ENCODE data around the gene CGN. TPM values are rescaled to one million over a fixed set of nuclear protein-coding genes. Genes with fewer than 3 reads are reported as not detected.

Gene CGN
- total and polyA plus RNA-seq, 2 donors (not counting 3 experiments of a cell fraction or from before 2014, with no cell fraction given), result 0.32 to 0.73 TPM

DNA sequence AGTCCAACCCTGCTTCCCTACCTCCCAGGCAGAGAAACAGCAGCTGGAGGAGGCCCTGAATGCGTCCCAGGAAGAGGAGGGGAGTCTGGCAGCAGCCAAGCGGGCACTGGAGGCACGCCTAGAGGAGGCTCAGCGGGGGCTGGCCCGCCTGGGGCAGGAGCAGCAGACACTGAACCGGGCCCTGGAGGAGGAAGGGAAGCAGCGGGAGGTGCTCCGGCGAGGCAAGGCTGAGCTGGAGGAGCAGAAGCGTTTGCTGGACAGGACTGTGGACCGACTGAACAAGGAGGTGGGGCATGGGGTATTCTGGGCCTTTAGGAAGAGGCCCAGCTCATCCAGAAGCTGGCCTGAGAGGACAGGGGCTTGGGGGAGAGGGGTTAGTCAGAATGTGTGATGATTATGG is 19.3 kb downstream of the CGN start:
- Histone ChIP-seq H3K27ac (ENCODE audit: insufficient read depth, low read depth, low read length) (no peak overlapping the region), H3K4me2 (ENCODE audit: insufficient read depth, low read length) (no peak overlapping the region), H3K9me3 (replicated peaks; ENCODE audit: control insufficient read depth, insufficient read depth, low read length) (no peaks in the 10 kb centered on the region), H2AFZ (ENCODE audit: low read depth, low read length) (no peak overlapping the region), H3K36me3 (ENCODE audit: control insufficient read depth in 2 of 2, extremely low read depth in 1 of 2, insufficient read depth in 2 of 2, low read length in 2 of 2) (no peaks in the 10 kb centered on the region), H3K79me2 (ENCODE audit: control insufficient read depth, insufficient read depth, low read length) (no peaks in the 10 kb centered on the region), H3K4me3 (replicated peaks in 1 of 3; ENCODE audit: insufficient read depth in 1 of 3, low read depth in 1 of 3, low read length in 3 of 3) (no peak overlapping the region), H4K20me1 (replicated peaks; ENCODE audit: control insufficient read depth, extremely low read depth, insufficient read depth, low read length) (no peaks in the 10 kb centered on the region), H3K9me1 (replicated peaks; ENCODE audit: control insufficient read depth, extremely low read depth, insufficient read depth, low read length) (no peaks in the 10 kb centered on the region), H3K27me3 (ENCODE audit: control insufficient read depth in 2 of 2, insufficient read depth in 2 of 2, low read length in 2 of 2) (no peaks in the 10 kb centered on the region), H3K4me1 (ENCODE audit: control insufficient read depth, extremely low read depth, insufficient read depth, low read length) (no peaks in the 10 kb centered on the region), H3K9ac (replicated peaks; ENCODE audit: extremely low read depth, insufficient read depth, low read length) (no peak overlapping the region)
- dilution Hi-C loops (cut with MboI; ENCODE audit: extremely low pct_ligation_motif_present, low sequenced_read_pairs) (no loop called here), intact Hi-C loops (cut with micrococcal nuclease) (loop anchor here (10.0 kb wide), 1 partner anchor 484 kb away; no protein-coding TSS in a partner anchor)
- POLR2A ChIA-PET, result no interaction called here
- TF ChIP-seq, protein P1, sequence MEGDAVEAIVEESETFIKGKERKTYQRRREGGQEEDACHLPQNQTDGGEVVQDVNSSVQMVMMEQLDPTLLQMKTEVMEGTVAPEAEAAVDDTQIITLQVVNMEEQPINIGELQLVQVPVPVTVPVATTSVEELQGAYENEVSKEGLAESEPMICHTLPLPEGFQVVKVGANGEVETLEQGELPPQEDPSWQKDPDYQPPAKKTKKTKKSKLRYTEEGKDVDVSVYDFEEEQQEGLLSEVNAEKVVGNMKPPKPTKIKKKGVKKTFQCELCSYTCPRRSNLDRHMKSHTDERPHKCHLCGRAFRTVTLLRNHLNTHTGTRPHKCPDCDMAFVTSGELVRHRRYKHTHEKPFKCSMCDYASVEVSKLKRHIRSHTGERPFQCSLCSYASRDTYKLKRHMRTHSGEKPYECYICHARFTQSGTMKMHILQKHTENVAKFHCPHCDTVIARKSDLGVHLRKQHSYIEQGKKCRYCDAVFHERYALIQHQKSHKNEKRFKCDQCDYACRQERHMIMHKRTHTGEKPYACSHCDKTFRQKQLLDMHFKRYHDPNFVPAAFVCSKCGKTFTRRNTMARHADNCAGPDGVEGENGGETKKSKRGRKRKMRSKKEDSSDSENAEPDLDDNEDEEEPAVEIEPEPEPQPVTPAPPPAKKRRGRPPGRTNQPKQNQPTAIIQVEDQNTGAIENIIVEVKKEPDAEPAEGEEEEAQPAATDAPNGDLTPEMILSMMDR (IDR thresholded peaks at IDR 0.05; ENCODE audit: extremely low read depth in 1 of 2, insufficient read depth in 1 of 2, low read depth in 1 of 2, low read length in 2 of 2), result no peak
- no peak for TF ChIP-seq JUN (IDR thresholded peaks at IDR 0.05; ENCODE audit: borderline replicate concordance, insufficient read depth, insufficient read length, low read depth)
- TF ChIP-seq, protein P2, sequence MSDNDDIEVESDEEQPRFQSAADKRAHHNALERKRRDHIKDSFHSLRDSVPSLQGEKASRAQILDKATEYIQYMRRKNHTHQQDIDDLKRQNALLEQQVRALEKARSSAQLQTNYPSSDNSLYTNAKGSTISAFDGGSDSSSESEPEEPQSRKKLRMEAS (IDR thresholded peaks at IDR 0.05; ENCODE audit: insufficient read depth, insufficient read length), result no peak
- TF ChIP-seq EZH2 (IDR thresholded peaks at IDR 0.05; ENCODE audit: borderline replicate concordance, low read depth, low read length, severe bottlenecking), result no peak
- TF ChIP-seq POLR2AphosphoS5 (IDR thresholded peaks at IDR 0.05; ENCODE audit: insufficient read depth, low read depth, low read length), result no peak
- no peak for TF ChIP-seq GATA2 (IDR thresholded peaks at IDR 0.05; ENCODE audit: insufficient read depth, insufficient read length, low read depth, low read length)
- TF ChIP-seq POLR2A (IDR thresholded peaks at IDR 0.05; ENCODE audit: low read depth, low read length), result no peak
- no peak for TF ChIP-seq FOS (IDR thresholded peaks at IDR 0.05; ENCODE audit: borderline replicate concordance, insufficient read depth, low read length)
- no peak for TF ChIP-seq MYC (IDR thresholded peaks at IDR 0.05; ENCODE audit: low read depth, low read length)
- no TSS peak for BruUV-seq (replicated peaks)
- no peak for DNase-seq (ENCODE audit: low read depth, low spot score)
- no peak for FAIRE-seq
- CTCF ChIA-PET, result interaction anchor here (1.5 kb wide), 1 partner anchor 85 kb away, joined by 3 read pairs; no protein-coding TSS in a partner anchor
